H9 (cell line): ENCODE data around the gene SPOP. TPM values are rescaled to one million over a fixed set of nuclear protein-coding genes. Genes with fewer than 3 reads are reported as not detected.

Source experiments
- DNase-seq: peaks from one replicate; pipeline ENCODE4 v3.0.0-alpha.2; 2017
- H2AFZ ChIP-seq: one replicate; pipeline ENCODE4 v1.6.1; 2013; ENCODE audit warnings: mild to moderate bottlenecking, low read length, control low read depth, moderate library complexity
- H2AK5ac ChIP-seq: 2 replicates; pipeline ENCODE4 v1.6.1; 2013; ENCODE audit warnings: low read length, control low read depth, mixed read lengths; ENCODE audit not compliant: insufficient read length
- H2BK120ac ChIP-seq: one replicate; pipeline ENCODE4 v1.6.1; 2013; ENCODE audit warnings: low read depth, mild to moderate bottlenecking, low read length, control low read depth, inconsistent platforms; ENCODE audit not compliant: poor library complexity, severe bottlenecking
- H2BK12ac ChIP-seq: 2 replicates; pipeline ENCODE4 v1.6.1; 2013; ENCODE audit warnings: low read length, control low read depth, mixed read lengths, low read depth; ENCODE audit not compliant: insufficient read length
- H2BK15ac ChIP-seq: 2 replicates; pipeline ENCODE4 v1.6.1; 2013; ENCODE audit warnings: low read depth, low read length, control low read depth
- H2BK20ac ChIP-seq: one replicate; pipeline ENCODE4 v1.6.1; 2013; ENCODE audit warnings: low read depth, mild to moderate bottlenecking, low read length, control low read depth, inconsistent platforms; ENCODE audit not compliant: poor library complexity, severe bottlenecking
- H2BK5ac ChIP-seq: 2 replicates; pipeline ENCODE4 v1.6.1; 2013; ENCODE audit warnings: low read length, control low read depth, mixed read lengths; ENCODE audit not compliant: insufficient read length
- H3K14ac ChIP-seq: 2 replicates; pipeline ENCODE4 v1.6.1; 2013; ENCODE audit warnings: low read length, control low read depth; ENCODE audit not compliant: insufficient read depth
- H3K18ac ChIP-seq: 2 replicates; pipeline ENCODE4 v1.6.1; 2013; ENCODE audit warnings: low read depth, mild to moderate bottlenecking, mixed read lengths, low read length, control low read depth; ENCODE audit not compliant: insufficient read length
- H3K23ac ChIP-seq: 2 replicates; pipeline ENCODE4 v1.6.1; 2013; ENCODE audit warnings: low read length, control low read depth, mixed read lengths, low read depth; ENCODE audit not compliant: insufficient read length
- H3K23me2 ChIP-seq: 2 replicates; pipeline ENCODE4 v1.6.1; 2013; ENCODE audit warnings: low read depth, mild to moderate bottlenecking, mixed read lengths, low read length, control low read depth; ENCODE audit not compliant: insufficient read length, poor library complexity, severe bottlenecking
- H3K27ac ChIP-seq: 2 replicates; pipeline ENCODE4 v1.5.1; 2013; ENCODE audit warnings: low read length, control low read depth, mixed read lengths, low read depth; ENCODE audit not compliant: insufficient read length
- H3K27me3 ChIP-seq: 2 replicates; pipeline ENCODE4 v1.6.1; 2013; ENCODE audit warnings: low read length, control low read depth, inconsistent platforms; ENCODE audit not compliant: insufficient read depth
- H3K4ac ChIP-seq: 2 replicates; pipeline ENCODE4 v1.6.1; 2013; ENCODE audit warnings: low read depth, mild to moderate bottlenecking, control low read depth, inconsistent platforms, low read length, moderate library complexity
- H3K4me1 ChIP-seq: 2 replicates; pipeline ENCODE4 v1.6.1; 2013; ENCODE audit warnings: low read length, control low read depth, inconsistent platforms; ENCODE audit not compliant: insufficient read depth
- H3K4me2 ChIP-seq: 2 replicates; pipeline ENCODE4 v1.6.1; 2013; ENCODE audit warnings: low read length, control low read depth, mixed read lengths; ENCODE audit not compliant: insufficient read length, insufficient read depth
- H3K56ac ChIP-seq: 2 replicates; pipeline ENCODE4 v1.6.1; 2013; ENCODE audit warnings: low read depth, mild to moderate bottlenecking, mixed read lengths, low read length, control low read depth; ENCODE audit not compliant: insufficient read length
- H3K79me1 ChIP-seq: 2 replicates; pipeline ENCODE4 v1.6.1; 2013; ENCODE audit warnings: low read depth, mild to moderate bottlenecking, moderate library complexity, low read length, control low read depth, inconsistent platforms; ENCODE audit not compliant: insufficient read depth, poor library complexity, severe bottlenecking
- H3K79me2 ChIP-seq: 2 replicates; pipeline ENCODE4 v1.6.1; 2013; ENCODE audit warnings: low read length, control low read depth, inconsistent platforms; ENCODE audit not compliant: insufficient read depth
- H3K9ac ChIP-seq: 2 replicates; pipeline ENCODE4 v1.6.1; 2013; ENCODE audit warnings: low read length, control low read depth, mixed read lengths; ENCODE audit not compliant: insufficient read length; ENCODE audit errors: extremely low read depth
- H3K9me3 ChIP-seq: one replicate; pipeline ENCODE4 v1.6.1; 2013; ENCODE audit warnings: low read depth, low read length, inconsistent platforms; ENCODE audit not compliant: control insufficient read depth
- H3T11ph ChIP-seq: one replicate; pipeline ENCODE4 v1.6.1; 2013; ENCODE audit warnings: mild to moderate bottlenecking, low read length, control low read depth, inconsistent platforms
- H4K20me1 ChIP-seq: one replicate; pipeline ENCODE4 v1.6.1; 2013; ENCODE audit not compliant: control insufficient read depth, insufficient read length, insufficient read depth
- H4K5ac ChIP-seq: 2 replicates; pipeline ENCODE4 v1.6.1; 2013; ENCODE audit warnings: low read depth, mild to moderate bottlenecking, mixed read lengths, low read length, control low read depth; ENCODE audit not compliant: insufficient read length
- H4K8ac ChIP-seq: replicated peaks from 2 replicates; pipeline ENCODE4 v1.6.1; 2013; ENCODE audit warnings: low read length, control low read depth, mixed read lengths, low read depth; ENCODE audit not compliant: insufficient read length
- H4K91ac ChIP-seq: 2 replicates; pipeline ENCODE4 v1.6.1; 2013; ENCODE audit warnings: low read depth, mild to moderate bottlenecking, moderate library complexity, mixed read lengths, low read length, control low read depth; ENCODE audit not compliant: insufficient read length
- H3K27ac Mint-ChIP-seq, 3 experiments: 2 replicates in 2 of 3; 3 replicates in 1 of 3; pipeline ENCODE4 v1.8.0; 2020 to 2021; ENCODE audit warnings: mixed read lengths in 3 of 3, mild to moderate bottlenecking in 1 of 3, moderate library complexity in 1 of 3
- H3K27me3 Mint-ChIP-seq: 2 replicates; pipeline ENCODE4 v1.8.0; 2021; ENCODE audit warnings: low read depth, mild to moderate bottlenecking, moderate library complexity, mixed read lengths
- H3K36me3 Mint-ChIP-seq, 3 experiments: 2 replicates in 2 of 3; 3 replicates in 1 of 3; pipeline ENCODE4 v1.8.0; 2020 to 2021; ENCODE audit warnings: low read depth in 3 of 3, mixed read lengths in 3 of 3; ENCODE audit not compliant: insufficient read depth in 1 of 3
- H3K4me1 Mint-ChIP-seq, 2 experiments: 2 replicates each; pipeline ENCODE4 v1.8.0; 2020; ENCODE audit warnings: mixed read lengths in 2 of 2
- H3K4me3 Mint-ChIP-seq, 2 experiments: 2 replicates in 1 of 2; 3 replicates in 1 of 2; pipeline ENCODE4 v1.8.0; 2020 to 2021; ENCODE audit warnings: mild to moderate bottlenecking in 2 of 2, mixed read lengths in 2 of 2, moderate library complexity in 1 of 2
- H3K9me3 Mint-ChIP-seq, 2 experiments: 2 replicates in 1 of 2; 3 replicates in 1 of 2; pipeline ENCODE4 v1.8.0; 2020; ENCODE audit warnings: mild to moderate bottlenecking in 2 of 2, mixed read lengths in 2 of 2, moderate library complexity in 1 of 2
- CTCF ChIP-seq: fragments of 200-600 bp; sonication (generic); conservative IDR thresholded peaks from 3 replicates; pipeline ENCODE4 v1.8.0; 2021; ENCODE audit warnings: antibody characterized with exemption, mild to moderate bottlenecking
- WGBS: extraction: QIAGEN DNeasy Blood & Tissue Kit; methylation state at CpG from one replicate; pipeline ENCODE4 v1.1.7; 2013; ENCODE audit warnings: missing lambda C conversion rate, low lambda C conversion rate, mixed read lengths; ENCODE audit not compliant: insufficient read length; ENCODE audit errors: extremely low coverage; 5-methylcytosine and 5-hydroxymethylcytosine counted together
- total RNA-seq: library from RNA; stranded (reverse); gene quantifications from 2 replicates; pipeline ENCODE4 v1.2.1, GENCODE V29; 2021

SPOP gene
- total RNA-seq, 1 experiment from 2014 or later, result 33.7 TPM

- no peak for DNase-seq
- Histone ChIP-seq H2AK5ac (no peak overlapping the region), H2BK120ac (no peak overlapping the region), H3K56ac (no peak overlapping the region), H2BK12ac (no peak overlapping the region), H2BK5ac (no peak overlapping the region), H2AFZ (no peak overlapping the region), H3K4me2 (no peak overlapping the region), H4K91ac (no peak overlapping the region), H3K14ac (no peak overlapping the region), H3K27ac (no peak overlapping the region), H4K20me1 (no peaks in the 10 kb centered on the region), H3K18ac (no peak overlapping the region), H3K9me3 (no peaks in the 10 kb centered on the region), H4K8ac (no peak overlapping the region), H3K9ac (no peak overlapping the region), H3K23me2 (no peaks in the 10 kb centered on the region), H2BK20ac (no peak overlapping the region), H3T11ph (no peak overlapping the region), H4K5ac (no peak overlapping the region), H3K4ac (no peak overlapping the region), H2BK15ac (no peak overlapping the region), H3K4me1 (no peaks in the 10 kb centered on the region), H3K23ac (no peak overlapping the region), H3K79me2 (no peaks in the 10 kb centered on the region), H3K79me1 (no peaks in the 10 kb centered on the region), H3K27me3 (no peaks in the 10 kb centered on the region)
- H3K36me3 Mint-ChIP-seq, result peaks cover 28 to 71% (median 65%) of the 10 kb centered on the region in 3 experiments; a peak in 6 of 7 replicates
- no CpG with 5 or more reads among the region's 9 CpGs for WGBS
- H3K27me3 Mint-ChIP-seq, result no peaks in the 10 kb centered on the region
- no peak overlapping the region for H3K27ac Mint-ChIP-seq
- H3K4me3 Mint-ChIP-seq, result no peak overlapping the region
- no peak for TF ChIP-seq CTCF
- no peaks in the 10 kb centered on the region for H3K9me3 Mint-ChIP-seq
- no peaks in the 10 kb centered on the region for H3K4me1 Mint-ChIP-seq
Measured at GRCh38 chr17:49715717-49716279, 37.9 kb upstream of the SPOP start.
